Activated CD8-positive, alpha-beta memory T cell treated with anti-CD3 and anti-CD28 coated beads for 1 hour (primary cell): ENCODE results near the gene TBXAS1.
"Not testable (repeated sequence)": the region's sequence is repeated elsewhere in the genome, so short reads cannot be mapped to it uniquely, and the experiment has no call there.

Source experiments
- DNase-seq, 2 donors: peaks; one replicate each; pipeline ENCODE4 v3.0.0-alpha.2; 2020; ENCODE audit warnings: low read depth in 1 of 2; ENCODE audit errors: extremely low read depth in 1 of 2

Gene TBXAS1

DNA sequence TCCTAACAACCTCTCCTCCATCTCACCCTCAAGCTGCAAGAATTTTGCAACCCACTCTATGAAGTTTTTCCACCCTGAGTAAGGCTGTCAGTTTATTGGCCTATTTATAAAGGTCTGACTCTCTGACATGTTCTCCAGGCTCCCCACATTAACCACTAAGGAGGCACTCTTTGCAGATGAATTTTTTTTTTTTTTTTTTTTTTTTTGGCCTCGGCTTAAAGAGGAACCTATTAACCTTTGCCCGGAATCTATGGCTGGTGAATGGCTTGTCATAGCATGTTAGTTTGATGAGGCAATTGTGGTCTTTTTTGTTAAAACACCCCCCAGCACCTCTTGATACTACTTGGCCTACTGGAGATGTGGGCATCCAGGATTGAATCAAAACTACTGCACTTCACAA is 57.1 kb downstream of the TBXAS1 start:
- DNase-seq = no peak

DNA sequence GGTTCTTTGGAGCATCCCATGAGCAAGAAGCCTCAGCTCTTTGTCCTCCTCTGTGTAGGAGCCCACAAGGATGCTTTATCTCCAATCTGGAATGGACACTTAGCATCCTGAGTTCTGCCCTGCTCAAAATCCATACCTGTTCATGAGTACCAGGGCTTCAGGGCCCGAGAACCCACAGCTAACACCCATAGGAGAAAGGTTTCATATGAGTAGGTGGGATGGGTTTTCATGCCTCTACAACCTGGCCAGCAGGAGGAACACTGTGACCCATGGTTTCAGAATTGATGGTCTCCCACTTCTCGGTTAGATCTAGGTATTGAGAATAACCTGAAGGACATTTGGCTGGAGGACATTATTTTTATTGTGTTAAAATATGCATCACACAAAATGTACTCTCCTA is 57.8 kb downstream of the TBXAS1 start:
- DNase-seq = no peak

DNA sequence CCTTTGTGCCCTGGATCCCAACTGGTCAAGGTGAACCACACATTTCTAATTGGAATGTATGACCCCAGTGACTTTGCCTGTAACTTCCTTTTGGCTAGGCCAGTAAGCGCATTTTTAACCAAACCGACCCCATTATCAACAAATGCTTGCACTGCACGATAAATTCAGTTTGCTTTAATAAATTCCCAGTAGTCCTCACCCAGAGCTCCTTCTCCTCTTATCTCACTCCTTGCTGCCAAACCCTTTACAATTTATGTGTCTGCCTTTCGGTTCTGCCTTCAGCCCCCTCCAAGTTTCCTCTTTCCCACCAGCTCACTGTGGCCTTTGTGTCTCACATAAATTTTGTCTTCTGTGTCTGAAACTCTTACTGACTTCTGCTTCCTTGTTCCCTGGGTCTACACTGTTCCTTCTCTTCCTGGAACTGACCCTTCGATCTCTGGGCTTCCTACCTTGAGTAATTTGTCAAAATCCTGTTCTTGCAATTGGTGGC is 59.0 kb downstream of the TBXAS1 start:
- no peak for DNase-seq

DNA sequence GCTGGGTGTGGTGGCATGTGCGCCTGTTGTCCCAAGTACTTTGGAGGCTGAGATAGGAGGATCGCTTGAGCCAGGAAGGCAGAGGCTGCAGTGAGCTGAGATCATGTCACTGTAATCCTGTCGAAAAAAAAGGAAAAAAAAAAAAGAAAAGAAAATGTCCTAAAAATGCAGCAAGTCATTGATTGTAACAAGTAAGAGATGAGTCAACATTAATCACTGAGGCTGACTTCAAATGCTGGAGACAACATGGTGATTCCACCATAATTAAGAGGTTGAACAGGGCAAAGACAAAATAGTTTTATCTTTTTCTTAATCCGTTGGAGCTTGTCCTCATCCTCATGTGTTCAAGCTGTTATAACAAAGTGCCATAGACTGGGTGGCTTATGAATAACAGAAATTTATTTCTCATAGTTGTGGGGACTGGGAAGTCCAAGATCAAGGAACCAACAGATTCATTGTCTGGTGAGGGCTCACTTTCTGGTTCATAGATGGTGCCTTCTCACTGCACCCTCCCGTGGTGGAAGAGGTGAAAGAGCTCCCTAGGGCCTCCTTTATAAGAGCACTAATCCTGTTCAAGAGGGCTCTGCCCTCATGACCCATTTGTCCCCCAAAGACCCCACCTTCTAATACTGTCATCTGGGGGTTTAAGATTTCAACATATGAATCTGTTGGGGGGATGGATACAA is 60.3 kb downstream of the TBXAS1 start:
- no peak for DNase-seq

DNA sequence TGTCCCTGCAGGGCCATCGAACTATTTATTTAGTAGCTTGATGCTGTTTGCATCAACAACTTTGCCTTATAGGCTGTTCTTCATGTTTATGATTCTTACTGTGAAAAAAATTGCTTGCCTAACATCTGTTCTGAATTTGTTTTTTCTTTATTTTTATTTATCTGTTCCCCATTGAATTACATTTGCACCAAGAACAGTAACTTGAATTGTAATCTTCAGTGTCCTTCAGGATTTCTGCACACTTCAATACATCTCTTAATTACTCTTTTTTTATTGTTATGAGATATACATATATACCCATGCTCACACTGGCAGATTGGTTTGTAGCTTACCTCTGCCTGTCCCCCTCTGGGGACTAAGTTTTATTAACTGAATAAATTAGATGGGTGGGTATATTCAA is 64.4 kb downstream of the TBXAS1 start:
- no peak for DNase-seq

DNA sequence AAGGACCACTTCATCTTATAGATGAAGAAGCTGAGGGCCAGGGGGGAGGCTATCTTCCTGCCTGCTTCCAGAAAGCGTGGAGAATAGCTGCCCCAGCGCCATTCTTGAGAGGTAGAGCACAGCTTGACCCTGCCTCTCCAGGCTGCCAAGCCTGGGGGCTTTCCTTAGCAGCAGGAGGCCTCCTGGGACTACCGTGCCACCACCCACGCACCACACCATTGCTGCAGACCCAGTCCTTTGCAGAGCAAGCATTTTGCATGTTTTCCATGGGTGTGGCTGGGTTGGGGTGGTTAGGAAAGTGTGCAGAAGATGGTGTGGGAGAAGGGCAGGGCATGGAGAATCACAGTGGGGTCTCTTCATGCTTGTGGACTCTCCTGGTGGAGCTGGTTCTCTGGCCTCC is 64.9 kb downstream of the TBXAS1 start:
- no peak for DNase-seq

DNA sequence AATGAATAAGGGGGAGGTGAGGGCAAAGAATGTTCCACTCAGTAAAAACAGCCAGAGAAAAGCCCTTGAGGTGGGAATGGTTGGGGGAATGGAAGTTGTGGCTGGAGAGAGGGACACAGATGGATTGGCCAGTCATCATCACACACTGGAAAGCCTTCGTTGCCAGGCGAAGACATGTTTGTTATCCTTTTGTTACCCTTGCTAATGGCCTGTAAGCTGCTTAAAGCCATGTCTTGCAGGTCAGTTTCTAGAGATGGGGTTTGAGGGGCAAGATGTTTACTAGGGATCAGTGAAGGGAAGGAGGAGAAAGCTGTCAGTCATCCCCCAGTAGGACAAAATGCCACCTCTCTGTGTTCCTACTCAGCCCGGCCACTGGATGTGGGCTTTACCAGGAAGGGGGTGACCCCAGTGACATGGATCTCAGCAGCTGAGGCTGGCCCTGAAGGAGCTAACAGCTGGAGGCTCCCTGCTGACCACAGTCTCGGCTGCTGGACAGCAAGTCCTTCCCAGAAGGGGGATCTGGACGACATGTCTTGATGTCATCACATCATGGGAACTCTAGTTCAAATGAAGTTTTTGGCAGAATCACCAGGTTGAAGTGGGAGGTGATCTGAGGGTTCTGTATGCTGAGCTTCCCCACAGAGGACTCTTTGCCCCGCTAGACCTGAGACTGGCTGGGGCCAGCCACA is 66.2 kb downstream of the TBXAS1 start:
- no peak for DNase-seq

DNA sequence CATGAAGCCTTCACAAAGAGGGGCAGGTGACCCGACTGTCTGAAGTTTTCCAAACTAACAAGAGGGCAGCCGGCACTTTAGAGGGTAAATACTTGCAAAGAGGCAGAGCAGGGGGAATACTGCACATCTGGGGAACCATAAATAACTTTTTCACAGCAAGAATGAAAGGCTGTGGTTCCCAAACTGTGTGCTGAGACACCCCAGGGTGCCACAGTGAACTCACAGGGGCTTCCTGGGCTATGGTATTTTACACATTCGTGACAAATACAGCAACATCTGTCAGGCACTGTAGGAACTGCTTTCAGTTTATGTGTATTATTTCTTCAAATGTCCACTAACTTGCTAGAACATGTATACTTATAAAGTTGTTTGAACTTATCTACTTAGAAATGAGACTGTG is 67.2 kb downstream of the TBXAS1 start:
- no peak for DNase-seq

DNA sequence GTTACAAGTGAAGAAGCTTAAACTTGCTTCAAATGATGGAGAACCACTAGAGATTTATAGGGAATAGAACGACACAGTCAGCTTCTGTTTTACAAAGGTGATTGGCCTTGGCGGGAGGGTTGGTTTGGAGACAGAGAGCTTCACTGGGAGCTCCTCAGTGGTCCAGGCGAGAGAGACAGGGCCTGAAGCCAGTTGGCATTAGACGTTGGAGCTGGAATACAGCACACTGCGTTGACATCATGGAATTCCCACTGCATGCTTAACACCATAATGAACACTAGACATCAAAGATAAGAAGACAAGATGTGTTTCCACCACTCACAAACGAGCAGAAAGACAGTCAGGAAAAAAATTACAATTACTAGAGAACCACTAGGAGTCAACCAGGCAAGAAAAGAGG is 67.8 kb downstream of the TBXAS1 start:
- DNase-seq = no peak

DNA sequence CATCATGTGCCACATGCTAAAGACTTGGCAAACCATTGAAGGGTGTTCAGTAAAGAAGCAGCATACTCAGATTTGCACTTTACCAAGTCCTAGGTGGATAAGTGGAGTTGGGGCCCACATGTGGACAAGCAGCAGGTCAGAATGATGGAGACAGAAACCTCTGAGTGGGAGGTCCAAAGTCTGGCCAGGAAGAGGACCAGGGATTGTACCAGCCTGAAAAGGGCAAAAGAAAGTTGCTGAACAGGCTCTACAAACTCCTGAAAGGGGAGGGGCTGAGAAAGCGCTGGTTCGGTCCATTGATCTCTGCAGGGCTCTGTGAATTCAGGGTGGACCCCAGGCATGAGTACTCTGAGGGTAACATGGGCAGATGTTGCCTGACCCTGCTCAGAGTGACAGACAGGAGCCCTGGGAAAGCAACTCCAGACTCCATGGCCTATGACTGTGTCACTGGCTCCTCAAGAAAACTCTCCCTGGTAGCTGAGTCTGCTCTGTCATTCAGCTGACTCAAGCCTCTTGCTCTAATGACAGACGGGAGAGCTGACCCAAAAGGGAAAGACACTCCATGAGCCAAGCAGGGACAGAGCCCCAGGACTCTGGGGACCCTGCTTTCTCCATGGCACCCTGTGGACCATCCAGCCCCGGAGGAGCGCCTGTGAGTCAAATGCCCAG is 68.5 kb downstream of the TBXAS1 start:
- no peak for DNase-seq

DNA sequence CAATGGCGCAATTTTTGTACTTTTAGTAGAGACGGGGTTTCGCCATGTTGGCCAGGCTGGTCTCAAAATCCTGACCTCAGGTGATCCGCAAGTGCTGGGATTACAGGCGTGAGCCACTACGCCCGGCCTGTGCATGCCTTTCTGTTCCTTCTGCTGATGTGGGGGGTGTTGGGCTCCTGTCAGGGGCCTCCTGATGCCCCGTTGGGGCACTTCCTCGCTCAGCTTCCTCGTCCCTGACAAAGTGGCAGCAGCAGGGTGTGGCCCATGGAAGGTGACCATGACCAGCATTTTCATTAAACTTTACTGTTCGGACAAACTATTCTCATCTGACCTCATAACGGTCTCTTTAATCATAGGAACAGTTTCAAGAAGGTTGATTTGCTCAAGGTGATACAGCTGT is 69.4 kb downstream of the TBXAS1 start:
- no peak for DNase-seq

DNA sequence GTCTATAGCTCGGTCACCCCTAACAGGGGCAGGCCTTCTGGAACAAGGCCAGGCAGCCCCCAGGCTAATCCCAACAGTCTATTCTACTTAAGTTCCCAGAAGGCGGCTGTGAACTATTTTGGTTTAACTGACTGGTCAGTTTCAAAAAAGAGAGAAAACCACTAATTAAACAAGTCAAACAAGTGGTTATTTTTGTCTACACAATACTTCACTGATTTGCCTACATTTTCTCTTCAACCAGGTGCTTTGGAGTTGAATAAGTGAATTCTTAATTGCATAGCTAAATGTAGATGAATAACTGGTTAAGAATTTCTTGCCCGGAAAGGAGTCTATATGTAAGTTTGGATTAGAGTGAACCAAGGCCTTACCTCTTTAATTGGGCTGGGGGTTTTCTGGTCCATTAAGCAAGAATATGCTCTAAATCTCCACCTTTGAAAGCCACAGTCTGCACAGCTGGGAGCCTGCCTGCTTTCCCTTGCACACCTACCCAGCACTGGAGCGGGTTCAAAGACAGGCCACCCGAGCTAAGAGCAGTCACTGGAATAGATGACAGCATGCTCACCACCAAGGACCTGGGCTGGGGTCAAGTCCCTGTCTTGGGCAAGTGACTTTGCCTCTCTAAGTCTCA is 70.4 kb downstream of the TBXAS1 start:
- DNase-seq = no peak

DNA sequence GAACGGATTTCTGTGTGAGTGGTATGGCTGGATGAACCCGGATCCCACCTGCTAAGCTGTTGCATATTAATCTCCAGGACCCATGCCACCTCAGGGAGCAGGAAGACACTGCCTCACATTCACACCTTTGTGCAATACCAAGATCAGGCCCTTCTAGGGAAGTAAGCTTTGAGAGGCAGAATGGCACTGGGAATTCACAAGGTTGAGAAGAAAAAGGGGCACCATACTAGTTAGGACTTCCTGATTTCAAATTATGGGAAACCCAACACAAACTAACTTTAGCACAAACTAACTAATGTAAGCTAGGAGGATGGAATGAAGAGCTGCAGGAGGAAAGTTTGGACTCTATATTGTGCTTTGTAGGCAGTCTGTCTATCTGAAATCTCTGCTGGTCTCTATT is 71.3 kb downstream of the TBXAS1 start:
- no peak for DNase-seq

DNA sequence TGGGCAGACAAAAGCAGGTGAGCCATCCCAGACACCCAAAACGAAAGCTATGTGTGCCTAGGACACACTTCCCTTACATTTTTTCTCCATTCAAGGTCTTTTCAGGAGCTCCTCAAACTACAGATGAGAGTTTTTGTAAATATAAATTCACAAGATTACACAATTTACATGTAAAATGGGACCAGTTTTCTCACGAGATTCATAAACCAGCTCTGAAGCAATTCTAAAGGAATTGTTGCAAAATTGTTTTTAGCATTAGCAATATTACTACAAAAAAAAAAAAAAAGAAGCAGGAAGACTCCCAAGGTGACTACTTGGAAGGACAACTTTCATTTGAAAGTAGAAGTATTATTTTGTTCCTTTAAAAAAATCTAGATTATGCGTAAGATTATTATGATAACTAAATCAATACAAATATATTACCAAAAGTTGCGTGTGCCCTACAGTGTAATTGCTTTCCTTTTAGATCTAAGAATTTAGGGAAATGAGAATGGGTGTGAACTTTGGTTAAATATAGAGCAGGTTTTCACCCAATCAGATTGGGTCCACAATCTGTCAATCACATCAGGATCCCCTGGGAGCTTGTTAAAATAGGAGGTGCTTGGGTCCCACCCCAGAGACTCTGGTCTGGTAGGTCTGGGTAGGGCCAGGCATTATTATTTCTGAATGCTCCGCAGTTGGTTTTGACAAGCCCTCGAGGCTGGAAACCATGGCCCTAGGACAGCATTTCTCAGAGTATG is 72.2 kb downstream of the TBXAS1 start:
- no peak for DNase-seq

DNA sequence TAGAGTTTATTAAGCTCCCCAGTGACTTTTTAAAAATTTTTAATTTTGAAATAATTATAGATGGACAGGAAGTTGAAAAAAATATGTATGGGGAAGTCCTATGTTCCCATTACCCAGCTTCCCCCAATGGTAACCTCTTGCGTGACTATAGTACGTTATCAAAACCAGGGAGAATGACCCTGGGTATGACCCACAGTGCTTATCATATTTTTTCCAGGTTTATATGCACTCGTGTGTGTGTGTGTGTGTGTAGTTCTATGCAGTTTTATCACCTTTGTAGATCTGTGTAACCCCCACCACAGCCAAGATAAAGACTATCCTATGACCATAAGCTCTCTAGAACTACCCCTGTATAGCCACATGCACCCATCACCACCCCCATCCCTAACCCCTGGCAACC is 72.8 kb downstream of the TBXAS1 start:
- DNase-seq = no peak

DNA sequence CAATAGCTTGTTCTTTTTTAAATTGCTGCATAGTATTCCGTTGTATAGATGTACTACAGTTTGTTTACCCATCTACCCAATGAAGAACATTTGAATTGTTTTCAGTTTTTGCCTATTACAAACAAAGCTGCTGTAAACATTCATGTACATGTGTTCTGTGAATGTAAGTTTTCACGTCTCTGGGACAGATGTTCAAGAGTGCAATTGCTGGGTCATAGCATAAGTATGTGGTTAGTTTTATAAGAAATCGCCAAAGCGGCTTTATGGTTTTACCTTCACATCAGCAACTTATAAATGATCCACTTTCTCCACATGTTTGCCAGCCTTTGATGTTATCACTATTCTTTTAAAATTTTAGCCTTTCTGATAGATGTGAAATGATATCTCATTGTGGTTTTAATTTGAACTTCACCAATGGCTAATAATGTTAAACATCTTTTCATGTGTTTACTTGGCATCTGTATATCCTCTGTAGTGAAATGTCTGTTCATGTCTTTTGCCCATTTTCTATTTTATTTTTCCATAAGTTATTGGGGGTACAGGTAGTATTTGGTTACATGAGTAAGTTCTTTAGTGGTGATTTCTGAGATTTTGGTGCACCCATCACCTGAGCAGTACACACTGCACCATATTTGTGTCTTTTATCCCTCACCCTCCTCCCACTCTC is 73.5 kb downstream of the TBXAS1 start:
- DNase-seq = no peak

DNA sequence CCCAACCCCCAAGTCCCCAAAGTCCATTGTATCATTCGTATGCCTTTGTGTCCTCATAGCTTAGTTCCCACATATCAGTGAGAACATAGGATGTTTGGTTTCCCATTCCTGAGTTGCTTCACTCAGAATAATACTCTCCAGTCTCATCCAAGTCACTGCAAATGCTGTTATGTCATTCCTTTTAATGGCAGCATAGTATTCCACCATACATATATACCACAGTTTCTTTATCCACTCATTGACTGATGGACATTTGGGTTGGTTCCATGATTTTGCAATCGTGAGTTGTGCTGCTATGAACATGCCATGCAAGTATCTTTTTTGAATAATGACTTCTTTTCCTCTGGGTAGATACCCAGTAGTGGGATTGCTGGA is 74.0 kb downstream of the TBXAS1 start:
- not testable (repeated sequence) for DNase-seq

DNA sequence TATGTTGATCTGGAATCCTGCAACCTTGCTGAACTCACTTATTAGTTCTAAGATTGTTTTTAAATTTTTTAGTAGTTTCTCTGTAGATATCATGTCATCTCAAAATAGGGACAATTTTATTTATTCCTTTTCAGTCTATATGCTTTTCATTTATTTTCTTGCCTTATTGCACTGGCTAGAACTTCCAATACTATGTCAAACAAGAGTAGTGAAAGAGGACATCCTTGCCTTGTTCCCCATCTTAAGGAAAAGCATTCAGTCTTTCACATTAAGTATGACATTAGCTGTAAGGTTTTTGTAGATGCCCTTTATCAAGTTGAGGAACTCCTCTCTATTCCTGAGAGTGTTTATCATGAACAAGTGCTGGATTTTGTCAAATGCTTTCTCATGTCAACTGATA is 77.8 kb downstream of the TBXAS1 start:
- DNase-seq = no peak

DNA sequence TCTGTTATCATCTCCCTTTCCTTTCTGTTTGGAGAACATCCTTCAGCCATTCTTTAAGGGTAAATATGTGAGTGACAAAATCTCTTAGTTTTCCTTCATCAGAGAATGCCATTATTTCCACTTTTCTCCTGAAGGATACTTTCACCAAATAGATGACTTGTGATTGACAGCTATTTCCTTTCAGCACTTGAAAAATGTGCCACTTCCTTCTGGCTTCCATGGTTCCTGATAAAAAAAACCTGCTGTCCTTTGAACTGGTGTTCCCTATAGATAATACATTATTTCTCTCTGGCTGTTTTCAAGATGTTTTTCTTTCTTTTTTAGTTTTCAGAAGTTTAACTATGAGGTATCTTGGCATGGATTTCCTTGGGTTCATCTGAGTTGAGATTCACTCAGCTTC is 79.7 kb downstream of the TBXAS1 start:
- DNase-seq = no peak

DNA sequence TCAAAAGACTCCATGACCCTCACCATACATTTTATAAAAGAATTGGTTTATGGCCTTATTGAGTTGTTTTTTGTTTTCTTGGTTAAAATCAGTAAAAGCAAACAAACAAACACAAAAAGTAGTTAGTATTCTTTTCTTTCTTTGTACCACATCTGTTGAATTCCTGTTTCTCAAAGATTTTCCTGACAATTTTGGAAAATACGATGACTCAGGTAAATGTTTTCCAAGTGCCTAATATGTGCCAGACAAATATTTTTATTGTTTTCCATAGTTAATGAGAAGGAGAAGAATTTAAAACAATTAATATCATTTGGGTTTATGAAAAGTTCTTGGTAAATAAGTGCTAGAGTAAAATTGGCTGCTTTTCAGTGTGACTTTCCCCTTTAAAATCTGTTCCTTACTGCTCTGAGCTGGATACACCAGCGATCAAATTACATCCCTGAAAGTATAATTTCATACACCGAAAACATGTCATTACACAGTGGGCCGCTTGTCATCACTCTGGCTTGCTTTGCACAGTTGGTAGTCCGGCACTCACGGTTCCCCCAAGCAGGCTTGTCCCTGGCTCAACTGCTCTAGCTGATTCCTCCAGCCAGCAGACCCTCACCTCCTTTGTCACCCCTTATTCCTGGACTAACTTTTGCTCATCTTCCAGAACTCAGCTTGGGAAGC is 80.5 kb downstream of the TBXAS1 start:
- no peak for DNase-seq
